Cerebellar cortex (tissue), 1 donor: Measurements from ENCODE around the gene TNXB.
"Not testable (repeated sequence)": the region's sequence is repeated elsewhere in the genome, so short reads cannot be mapped to it uniquely, and the experiment has no call there.

Experiments
- DNase-seq: peaks from one replicate; pipeline ENCODE4 v3.0.0-alpha.2; 2015; ENCODE audit warnings: low spot score

Gene TNXB

GRCh38 chr6:32083812-32084768 lies 25.0 kb downstream of the TNXB start:
- DNase-seq = no peak

- DNase-seq = no peak
Observed at GRCh38 chr6:32082935-32083334, 26.2 kb downstream of the TNXB start.

GRCh38 chr6:32082478-32082877 lies 26.7 kb downstream of the TNXB start:
- no peak for DNase-seq

- no peak for DNase-seq
Observed at GRCh38 chr6:32081168-32081990, 27.8 kb downstream of the TNXB start.

- no peak for DNase-seq
Observed at GRCh38 chr6:32079566-32080290, 29.4 kb downstream of the TNXB start.

GRCh38 chr6:32076321-32076809 lies 32.8 kb downstream of the TNXB start:
- DNase-seq = no peak

- no peak for DNase-seq
Observed at GRCh38 chr6:32075781-32076180, 33.4 kb downstream of the TNXB start.

GRCh38 chr6:32074996-32075532 lies 34.1 kb downstream of the TNXB start:
- DNase-seq = no peak

GRCh38 chr6:32073613-32074012 lies 35.5 kb downstream of the TNXB start:
- DNase-seq = no peak

- no peak for DNase-seq
Observed at GRCh38 chr6:32073101-32073500, 36.0 kb downstream of the TNXB start.

GRCh38 chr6:32070814-32071543 lies 38.2 kb downstream of the TNXB start:
- DNase-seq = no peak

GRCh38 chr6:32069878-32070515 lies 39.1 kb downstream of the TNXB start:
- DNase-seq = no peak

- DNase-seq = no peak
Observed at GRCh38 chr6:32069460-32069859, 39.7 kb downstream of the TNXB start.

- DNase-seq = no peak
Observed at GRCh38 chr6:32068867-32069266, 40.3 kb downstream of the TNXB start.

- not testable (repeated sequence) for DNase-seq
Observed at GRCh38 chr6:32068315-32068714, 40.8 kb downstream of the TNXB start.

- DNase-seq = not testable (repeated sequence)
Observed at GRCh38 chr6:32067521-32067920, 41.6 kb downstream of the TNXB start.

- no peak for DNase-seq
Observed at GRCh38 chr6:32064706-32065105, 44.4 kb downstream of the TNXB start.

GRCh38 chr6:32060966-32061655 lies 48.0 kb downstream of the TNXB start:
- DNase-seq = no peak

GRCh38 chr6:32058511-32058963 lies 50.6 kb downstream of the TNXB start:
- no peak for DNase-seq

- no peak for DNase-seq
Observed at GRCh38 chr6:32057966-32058365, 51.2 kb downstream of the TNXB start.
